DOHH2 (cell line): Measurements from ENCODE around the gene STARD8.

Source experiments
- EZH2phosphoT487 ChIP-seq: fragments of 200-600 bp; sonication (generic); IDR thresholded peaks from 2 replicates; pipeline ENCODE4 v1.6.1; 2017; ENCODE audit warnings: borderline replicate concordance, mild to moderate bottlenecking, antibody characterized with exemption, low read length, moderate library complexity, mixed read lengths
- TF ChIP-seq, protein P1 (sequence below): fragments of 200-600 bp; sonication (generic); IDR thresholded peaks from one replicate; pipeline ENCODE4 v1.5.1; 2014; ENCODE audit warnings: antibody characterized with exemption, mild to moderate bottlenecking, low read depth, low read length; ENCODE audit not compliant: poor library complexity, severe bottlenecking

DNA sequence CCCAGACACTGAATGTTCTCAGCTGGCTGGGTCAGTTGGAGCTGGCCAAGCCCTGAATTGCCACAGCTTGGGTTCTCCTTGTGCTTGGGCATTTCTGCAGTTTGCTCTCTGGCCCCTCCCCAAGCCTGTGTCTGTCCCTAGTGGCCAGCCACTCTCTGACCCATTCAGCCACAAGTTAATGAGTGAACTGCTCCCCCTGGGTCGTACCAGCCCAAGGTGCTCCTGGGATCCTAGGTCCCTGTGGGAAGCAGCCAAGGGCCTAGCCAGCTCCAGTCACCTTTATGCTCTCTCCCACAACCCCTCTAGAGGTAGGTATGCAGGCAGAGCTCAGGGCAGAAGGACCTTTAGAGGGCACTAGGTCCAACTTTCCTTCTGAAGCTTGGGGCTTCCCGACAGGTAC is 51.5 kb downstream of the STARD8 start:
- TF ChIP-seq, protein P1, sequence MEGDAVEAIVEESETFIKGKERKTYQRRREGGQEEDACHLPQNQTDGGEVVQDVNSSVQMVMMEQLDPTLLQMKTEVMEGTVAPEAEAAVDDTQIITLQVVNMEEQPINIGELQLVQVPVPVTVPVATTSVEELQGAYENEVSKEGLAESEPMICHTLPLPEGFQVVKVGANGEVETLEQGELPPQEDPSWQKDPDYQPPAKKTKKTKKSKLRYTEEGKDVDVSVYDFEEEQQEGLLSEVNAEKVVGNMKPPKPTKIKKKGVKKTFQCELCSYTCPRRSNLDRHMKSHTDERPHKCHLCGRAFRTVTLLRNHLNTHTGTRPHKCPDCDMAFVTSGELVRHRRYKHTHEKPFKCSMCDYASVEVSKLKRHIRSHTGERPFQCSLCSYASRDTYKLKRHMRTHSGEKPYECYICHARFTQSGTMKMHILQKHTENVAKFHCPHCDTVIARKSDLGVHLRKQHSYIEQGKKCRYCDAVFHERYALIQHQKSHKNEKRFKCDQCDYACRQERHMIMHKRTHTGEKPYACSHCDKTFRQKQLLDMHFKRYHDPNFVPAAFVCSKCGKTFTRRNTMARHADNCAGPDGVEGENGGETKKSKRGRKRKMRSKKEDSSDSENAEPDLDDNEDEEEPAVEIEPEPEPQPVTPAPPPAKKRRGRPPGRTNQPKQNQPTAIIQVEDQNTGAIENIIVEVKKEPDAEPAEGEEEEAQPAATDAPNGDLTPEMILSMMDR, result no peak
- TF ChIP-seq EZH2phosphoT487, result no peak
